Breast epithelium (tissue), 4 donors: ENCODE data around the gene FGFR1OP2. TPM values are rescaled to one million over a fixed set of nuclear protein-coding genes. Genes with fewer than 3 reads are reported as not detected.
A peak's percentile ranks its signal among the peaks of the same experiment; 100 is the strongest.

ENCODE experiments used
- DNase-seq, 2 donors: peaks; one replicate each; pipeline ENCODE4 v3.0.0-alpha.2; 2019; ENCODE audit warnings: low spot score in 2 of 2
- H3K27ac ChIP-seq, 2 donors: fragments of 200-600 bp; sonication (generic) in 1 of 2; one replicate each; pipeline ENCODE4 v1.5.1; 2016 to 2019; ENCODE audit warnings: mild to moderate bottlenecking in 1 of 2
- H3K27me3 ChIP-seq, 2 donors: fragments of 200-600 bp; sonication (generic) in 1 of 2; one replicate each; pipeline versions ENCODE4 v1.5.1 to v1.6.0; 2017 to 2019; ENCODE audit warnings: control low read depth in 1 of 2, mild to moderate bottlenecking in 1 of 2
- H3K36me3 ChIP-seq: fragments of 200-600 bp; one replicate; pipeline ENCODE4 v1.5.1; 2019
- H3K4me1 ChIP-seq, 2 donors: fragments of 200-600 bp; sonication (generic); one replicate each; pipeline ENCODE4 v1.5.1; 2016 to 2019; ENCODE audit warnings: control low read depth in 1 of 2
- H3K4me3 ChIP-seq, 3 donors: fragments of 200-600 bp; sonication (generic); 1 replicate in 2 of 3; 2 replicates in 1 of 3; pipeline ENCODE4 v1.5.1; 2016 to 2019; ENCODE audit warnings: mild to moderate bottlenecking in 3 of 3, moderate library complexity in 2 of 3
- H3K9me3 ChIP-seq, 2 donors: fragments of 200-600 bp; sonication (generic) in 1 of 2; one replicate each; pipeline ENCODE4 v1.5.1; 2016 to 2019; ENCODE audit warnings: control low read depth in 1 of 2
- CTCF ChIP-seq, 3 donors: fragments of 450-650 bp; IDR thresholded peaks; one replicate each; pipeline ENCODE4 v1.5.1; 2016 to 2017; ENCODE audit warnings: antibody characterized with exemption in 3 of 3, mild to moderate bottlenecking in 3 of 3, moderate library complexity in 3 of 3
- POLR2A ChIP-seq: fragments of 450-650 bp; IDR thresholded peaks from one replicate; pipeline ENCODE4 v1.6.1; 2016; ENCODE audit warnings: antibody characterized with exemption, mild to moderate bottlenecking, moderate library complexity
- POLR2AphosphoS5 ChIP-seq, 3 donors: sonication (generic); formaldehyde crosslinking; IDR thresholded peaks; one replicate each; pipeline ENCODE4 v1.6.1; 2017; ENCODE audit warnings: antibody characterized with exemption in 3 of 3
- intact Hi-C: fragments of 100-400 bp; cut with DNase I; formaldehyde crosslinking; loops from one replicate; pipeline ENCODE4 v1.15.1; 2023; ENCODE audit warnings: low total_unique reads
- total RNA-seq, 3 donors: library from RNA; depleted of rRNA; stranded (reverse); fragments of >200 nt; gene quantifications; one replicate each; pipeline ENCODE4 v1.1.0, GENCODE V29; 2016

FGFR1OP2 gene
- total RNA-seq, 3 donors from 2014 or later = 87.8 to 111 (median 92.5) TPM

GRCh38 chr12:27012239-27012981, 74.1 kb downstream of the FGFR1OP2 start:
- Histone ChIP-seq H3K4me1 (peaks cover 0 to 3% of the 10 kb centered on the region in 2 donors), H3K27me3 (no peaks in the 10 kb centered on the region), H3K4me3 (peak overlapping the region in 2 of 3 donors; percentile 20 to 89), H3K36me3 (no peaks in the 10 kb centered on the region), H3K27ac (no peak overlapping the region), H3K9me3 (no peaks in the 10 kb centered on the region)
- no peak for TF ChIP-seq POLR2AphosphoS5 (IDR thresholded peaks at IDR 0.05)
- no peak for TF ChIP-seq POLR2A
- TF ChIP-seq CTCF (IDR thresholded peaks at IDR 0.05) = no peak
- intact Hi-C loops = no loop called here
- DNase-seq = no peak

GRCh38 chr12:27012982-27013255, 74.6 kb downstream of the FGFR1OP2 start:
- no peak for TF ChIP-seq POLR2A
- TF ChIP-seq CTCF (IDR thresholded peaks at IDR 0.05) = no peak
- no peak for TF ChIP-seq POLR2AphosphoS5 (IDR thresholded peaks at IDR 0.05)
- H3K4me3 ChIP-seq = peak overlapping the region in 2 of 3 donors; percentile 87 to 89
- H3K9me3 ChIP-seq = no peaks in the 10 kb centered on the region
- H3K27me3 ChIP-seq = no peaks in the 10 kb centered on the region
- H3K4me1 ChIP-seq = peaks cover 0 to 3% of the 10 kb centered on the region in 2 donors
- no peak for DNase-seq
- intact Hi-C loops = no loop called here
- H3K27ac ChIP-seq = peak overlapping the region in 1 of 2 donors; percentile 96
- no peaks in the 10 kb centered on the region for H3K36me3 ChIP-seq

- no peak for DNase-seq
- peaks cover 0 to 3% of the 10 kb centered on the region in 2 donors for H3K4me1 ChIP-seq
- H3K36me3 ChIP-seq = no peaks in the 10 kb centered on the region
- TF ChIP-seq POLR2AphosphoS5 (IDR thresholded peaks at IDR 0.05) = no peak
- TF ChIP-seq POLR2A = no peak
- TF ChIP-seq CTCF (IDR thresholded peaks at IDR 0.05) = no peak
- H3K27ac ChIP-seq = peak overlapping the region; percentile 94 to 96
- intact Hi-C loops = no loop called here
- H3K4me3 ChIP-seq = peak overlapping the region; percentile 87 to 89 (median 88)
- no peaks in the 10 kb centered on the region for H3K27me3 ChIP-seq
- no peaks in the 10 kb centered on the region for H3K9me3 ChIP-seq
Measured at GRCh38 chr12:27013611-27014084, 75.4 kb downstream of the FGFR1OP2 start.

GRCh38 chr12:27014085-27014858, 76.0 kb downstream of the FGFR1OP2 start, which contains the start of gene TM7SF3:
Gene TM7SF3 (minus strand): TSS chr12:27014384. CDS start chr12:27014168, 216 bp downstream.
- TF ChIP-seq POLR2A (no peak), CTCF (IDR thresholded peaks at IDR 0.05) (peak; percentile 75 to 96 (median 83)), POLR2AphosphoS5 (IDR thresholded peaks at IDR 0.05) (peak; percentile 58 to 74 (median 69))
- intact Hi-C loops = no loop called here
- H3K4me1 ChIP-seq = peaks cover 0 to 3% of the 10 kb centered on the region in 2 donors
- no peaks in the 10 kb centered on the region for H3K36me3 ChIP-seq
- no peaks in the 10 kb centered on the region for H3K9me3 ChIP-seq
- peak within 1 kb of the TSS; percentile 87 to 89 (median 88) for H3K4me3 ChIP-seq
- H3K27me3 ChIP-seq = no peaks in the 10 kb centered on the region
- H3K27ac ChIP-seq = peak within 1 kb of the TSS; percentile 94 to 96
- peak; percentile 89 to 91 for DNase-seq
